K562 (cell line): ENCODE results near the gene NKAIN4. TPM values are rescaled to one million over a fixed set of nuclear protein-coding genes. Genes with fewer than 3 reads are reported as not detected.

ENCODE experiments used
- ATAC-seq: fragments of 200-7000 bp; cut with Tn5 transposase; 3 replicates; pipeline ENCODE4 v1.9.1; 2020; ENCODE audit warnings: moderate library complexity
- BruUV-seq: library from RNA; stranded (reverse); fragments of 400-500 nt; replicated peaks from 2 replicates; lab custom pipeline; 2021; lab: Mats Ljungman, UMichigan
- CTCF ChIA-PET: fragments of 300-600 bp; formaldehyde crosslinking; extraction: SDS; loops from one replicate; lab custom pipeline; 2021; ENCODE audit warnings: low intra/inter-chr PET ratio; lab: Yijun Ruan, JAX
- POLR2A ChIA-PET: fragments of 300-600, 350-650 bp; sonication (Branson Sonifier 250); formaldehyde crosslinking; extraction: SDS; loops from one replicate; lab custom pipeline; 2021; ENCODE audit warnings: antibody characterized with exemption, inconsistent platforms; lab: Yijun Ruan, JAX
- DNase-seq, 4 experiments: peaks; one replicate each; pipeline versions ENCODE4 v3.0.0 to v3.0.0-alpha.2; 2011 to 2018; ENCODE audit warnings: low spot score in 3 of 4, mixed read lengths in 3 of 4; ENCODE audit errors: extremely low read depth in 1 of 4
- FAIRE-seq: peaks from 2 replicates; lab custom pipeline; 2011; peaks lifted over from hg19 to GRCh38; lab: Jason Lieb, UNC
- H2AFZ ChIP-seq: 2 replicates; pipeline ENCODE4 v1.6.0; 2011; ENCODE audit warnings: low read depth, low read length, control low read depth, inconsistent platforms
- H3K27ac ChIP-seq: fragments of 200-600 bp; 3 replicates; pipeline ENCODE4 v1.8.0; 2011; ENCODE audit warnings: low read depth, mild to moderate bottlenecking, control low read depth, inconsistent platforms, low read length, moderate library complexity, mixed read lengths; ENCODE audit errors: extremely low read depth
- H3K27me3 ChIP-seq, 2 experiments: fragments of 300-600 bp in 1 of 2; 2 replicates in 1 of 2; 3 replicates in 1 of 2; pipeline versions ENCODE4 v1.6.0 to v1.8.0; 2011; ENCODE audit warnings: inconsistent platforms in 2 of 2, low read length in 2 of 2, mild to moderate bottlenecking in 1 of 2, mixed read lengths in 1 of 2, moderate library complexity in 1 of 2; ENCODE audit not compliant: control insufficient read depth in 2 of 2, insufficient read depth in 2 of 2
- H3K36me3 ChIP-seq: fragments of 300-600 bp; 3 replicates; pipeline ENCODE4 v1.8.0; 2011; ENCODE audit warnings: mild to moderate bottlenecking, low read length, inconsistent platforms; ENCODE audit not compliant: control insufficient read depth, insufficient read depth
- H3K4me1 ChIP-seq, 2 experiments: fragments of 200-600 bp in 1 of 2; replicated peaks in 1 of 2; 2 replicates in 1 of 2; 3 replicates in 1 of 2; pipeline versions ENCODE4 v1.5.1 to v1.8.0; 2011; ENCODE audit warnings: inconsistent platforms in 2 of 2, low read length in 2 of 2, mild to moderate bottlenecking in 1 of 2, mixed read lengths in 1 of 2, moderate library complexity in 1 of 2; ENCODE audit not compliant: control insufficient read depth in 2 of 2, insufficient read depth in 2 of 2
- H3K4me2 ChIP-seq: 2 replicates; pipeline ENCODE4 v1.6.1; 2011; ENCODE audit warnings: low read length, control low read depth, inconsistent platforms, mixed read lengths; ENCODE audit not compliant: insufficient read depth
- H3K4me3 ChIP-seq: fragments of 200-600 bp; sonication (generic), shearing (Covaris generic); 2 replicates; pipeline ENCODE4 v1.5.1; 2016; ENCODE audit warnings: control low read depth, inconsistent platforms
- H3K79me2 ChIP-seq: fragments of 200-600 bp; 3 replicates; pipeline ENCODE4 v1.8.0; 2011; ENCODE audit warnings: low read length, inconsistent platforms; ENCODE audit not compliant: control insufficient read depth, insufficient read depth
- H3K9ac ChIP-seq, 2 experiments: 2 replicates each; pipeline versions ENCODE4 v1.6.0 to v1.6.1; 2011; ENCODE audit warnings: low read depth in 2 of 2, low read length in 2 of 2, control low read depth in 1 of 2, inconsistent platforms in 1 of 2, mild to moderate bottlenecking in 1 of 2, mixed read lengths in 1 of 2; ENCODE audit not compliant: insufficient read depth in 1 of 2
- H3K9me1 ChIP-seq: one replicate; pipeline ENCODE4 v1.6.0; 2011; ENCODE audit warnings: inconsistent platforms, mild to moderate bottlenecking, low read length, moderate library complexity; ENCODE audit not compliant: control insufficient read depth, insufficient read depth
- H3K9me3 ChIP-seq: replicated peaks from 2 replicates; pipeline ENCODE4 v1.5.1; 2011; ENCODE audit warnings: low read depth, low read length, inconsistent platforms; ENCODE audit not compliant: control insufficient read depth, insufficient read depth
- H4K20me1 ChIP-seq: replicated peaks from 2 replicates; pipeline ENCODE4 v1.6.1; 2011; ENCODE audit warnings: low read length, inconsistent platforms, mixed read lengths; ENCODE audit not compliant: control insufficient read depth, insufficient read depth
- ELF1 ChIP-seq: fragments of 200-800 bp; sonication (Bioruptor generic); IDR thresholded peaks from 2 replicates; pipeline ENCODE4 v1.6.1; 2016; ENCODE audit warnings: missing genetic modification characterization, missing compliant biosample characterization
- HDGF ChIP-seq: fragments of 450-650 bp; IDR thresholded peaks from 2 replicates; pipeline ENCODE4 v1.6.1; 2016
- HNRNPK ChIP-seq: fragments of 200-400 bp; formaldehyde crosslinking; IDR thresholded peaks from one replicate; pipeline ENCODE4 v1.6.1; 2018; ENCODE audit warnings: mild to moderate bottlenecking, low read depth, low read length; ENCODE audit not compliant: poor library complexity, severe bottlenecking
- NCOA4 ChIP-seq: fragments of 450-650 bp; IDR thresholded peaks from 2 replicates; pipeline ENCODE4 v1.6.1; 2018; ENCODE audit warnings: mild to moderate bottlenecking; ENCODE audit not compliant: partially characterized antibody
- NFIC ChIP-seq: fragments of 450-650 bp; IDR thresholded peaks from 2 replicates; pipeline ENCODE4 v1.6.1; 2017; ENCODE audit warnings: mild to moderate bottlenecking, inconsistent platforms
- SRSF1 ChIP-seq: fragments of 200-400 bp; formaldehyde crosslinking; IDR thresholded peaks from 2 replicates; pipeline ENCODE4 v1.6.1; 2017; ENCODE audit warnings: mild to moderate bottlenecking, low read depth, low read length, moderate library complexity
- WGBS: fragments of 100-300 bp; shearing (Covaris generic); methylation state at CpG from one replicate; pipeline ENCODE4 v1.1.6; 2016; ENCODE audit warnings: low coverage, mixed read lengths; ENCODE audit not compliant: insufficient coverage; ENCODE audit errors: missing lambda C conversion rate; 5-methylcytosine and 5-hydroxymethylcytosine counted together
- in situ Hi-C: fragments of 300-500 bp; cut with MboI; formaldehyde crosslinking; loops from 4 replicates; pipeline ENCODE4 v1.15.0; 2018; ENCODE audit warnings: inconsistent platforms, mixed read lengths
- intact Hi-C: fragments of 100-400 bp; cut with micrococcal nuclease; formaldehyde crosslinking; loops from 2 replicates; pipeline ENCODE4 v1.14.2; 2022
- polyA plus RNA-seq, 8 experiments: library from polyadenylated mRNA; depleted of rRNA in 4 of 8; stranded (reverse) in 5 of 8; unstranded in 3 of 8; fragments of >200 nt; fragmentation: Nextera tagmentation in 2 of 8; fragmentation: Illumina TruSeq in 1 of 8; extraction: Ambion mirVana in 2 of 8; extraction: Trizol in 1 of 8; gene quantifications; 2 replicates each; pipeline versions ENCODE4 v1.2.1 to v1.2.3, GENCODE V29; 2011 to 2014; ENCODE audit warnings: inconsistent platforms in 1 of 8, missing spikeins in 1 of 8
- total RNA-seq, 7 experiments: library from RNA; depleted of rRNA in 6 of 7; stranded (reverse); fragments of >200 nt in 6 of 7; fragmentation: Illumina TruSeq in 2 of 7; extraction: Trizol in 2 of 7; gene quantifications; 2 replicates each; pipeline versions ENCODE4 v1.2.1 to v1.2.3, GENCODE V29; 2011 to 2021; ENCODE audit warnings: low replicate concordance in 1 of 7
- TF ChIP-seq, protein P1 (sequence below), 2 experiments: IDR thresholded peaks; 2 replicates each; pipeline ENCODE4 v1.6.1; 2011; ENCODE audit warnings: borderline replicate concordance in 1 of 2, control low read depth in 1 of 2, low read depth in 1 of 2, low read length in 1 of 2, mild to moderate bottlenecking in 1 of 2, mixed read lengths in 1 of 2, moderate library complexity in 1 of 2; ENCODE audit not compliant: insufficient read depth in 1 of 2, insufficient read length in 1 of 2, poor library complexity in 1 of 2, severe bottlenecking in 1 of 2; ENCODE audit errors: extremely low read depth in 1 of 2

NKAIN4 gene
- total and polyA plus RNA-seq, 9 of the 15 experiments (the other 6 are each of a cell fraction or from before 2014, with no cell fraction given): not detected

DNA sequence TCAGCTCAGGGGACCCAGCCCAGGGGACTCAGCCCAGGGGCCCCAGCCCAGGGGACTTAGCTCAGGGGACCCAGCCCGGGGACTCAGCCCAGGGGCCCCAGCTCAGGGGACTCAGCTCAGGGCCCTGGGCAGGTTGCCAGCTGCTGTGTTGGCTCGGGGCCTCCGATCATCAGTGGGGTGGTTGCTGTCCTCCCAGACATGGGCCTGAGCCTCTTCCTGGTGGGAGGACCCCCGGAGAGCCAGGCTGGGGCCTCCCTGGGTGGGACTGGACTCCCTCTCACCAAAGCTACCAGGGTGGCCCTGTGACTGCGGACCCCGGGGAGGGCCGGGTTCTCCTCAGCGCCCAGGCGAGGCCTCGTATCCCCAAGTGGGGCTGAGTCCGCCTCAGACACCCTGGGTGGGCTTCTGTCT lies 43.1 kb upstream of the NKAIN4 start:
- no TSS peak for BruUV-seq
- H3K4me2 ChIP-seq: no peak overlapping the region
- POLR2A ChIA-PET: interaction anchor here (1.0 kb wide), 2 partner anchors 10 to 15 kb away, joined by 3 to 4 read pairs; no protein-coding TSS in a partner anchor
- peaks cover 0 to 46% of the 10 kb centered on the region in 2 experiments; a peak in 2 of 5 replicates for H3K4me1 ChIP-seq
- peaks cover 12 to 38% of the 10 kb centered on the region in 2 experiments; a peak in 4 of 5 replicates for H3K27me3 ChIP-seq
- in situ Hi-C loops (no loop called here), intact Hi-C loops (no loop called here)
- no peak for FAIRE-seq
- H3K9me3 ChIP-seq: no peaks in the 10 kb centered on the region
- no peak overlapping the region for H3K27ac ChIP-seq
- no peak overlapping the region for H2AFZ ChIP-seq
- H3K9me1 ChIP-seq: no peaks in the 10 kb centered on the region
- TF ChIP-seq SRSF1 (no peak), NFIC (0 out of 2 replicates have a peak, but pooled peaks have one; percentile 13), HDGF (no peak), HNRNPK (no peak), ELF1 (tag) (no peak), NCOA4 (no peak)
- TF ChIP-seq, protein P1, sequence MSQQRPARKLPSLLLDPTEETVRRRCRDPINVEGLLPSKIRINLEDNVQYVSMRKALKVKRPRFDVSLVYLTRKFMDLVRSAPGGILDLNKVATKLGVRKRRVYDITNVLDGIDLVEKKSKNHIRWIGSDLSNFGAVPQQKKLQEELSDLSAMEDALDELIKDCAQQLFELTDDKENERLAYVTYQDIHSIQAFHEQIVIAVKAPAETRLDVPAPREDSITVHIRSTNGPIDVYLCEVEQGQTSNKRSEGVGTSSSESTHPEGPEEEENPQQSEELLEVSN (IDR thresholded peaks at IDR 0.05; ENCODE audit: borderline replicate concordance in 1 of 2, extremely low read depth in 1 of 2, insufficient read depth in 1 of 2, insufficient read length in 1 of 2, low read depth in 1 of 2, low read length in 1 of 2, poor library complexity in 1 of 2, severe bottlenecking in 1 of 2): no peak
- WGBS: 1% methylated on average over 10 of the region's 11 CpGs
- 0 out of 2 replicates have a peak, but pooled peaks cover 12% of the 10 kb centered on the region for H4K20me1 ChIP-seq
- H3K9ac ChIP-seq: no peak overlapping the region
- no peak overlapping the region for H3K4me3 ChIP-seq
- no peaks in the 10 kb centered on the region for H3K36me3 ChIP-seq
- ATAC-seq: no peak
- H3K79me2 ChIP-seq: no peaks in the 10 kb centered on the region
- DNase-seq: no peak
- CTCF ChIA-PET: no interaction called here
